Activated CD8-positive, alpha-beta T cell treated with anti-CD3 and anti-CD28 coated beads, Interleukin-2, amount 10 ng/mL, durations not matched to agents 7 days and 5 days (primary cell): ENCODE measurements around the gene NFU1. TPM values are rescaled to one million over a fixed set of nuclear protein-coding genes. Genes with fewer than 3 reads are reported as not detected.

Experiments
- ATAC-seq: fragments of 150-1000 bp; cut with Tn5 transposase; one replicate; pipeline ENCODE4 v1.10.0; 2021; ENCODE audit warnings: moderate library complexity
- CTCF ChIA-PET: fragments of 350-600 bp; sonication (Branson Sonifier 250); formaldehyde crosslinking; loops from one replicate; lab custom pipeline; 2021; ENCODE audit warnings: antibody characterized with exemption; lab: Charles Lee
- POLR2A ChIA-PET: fragments of 350-600 bp; sonication (Branson Sonifier 250); formaldehyde crosslinking; loops from one replicate; lab custom pipeline; 2021; ENCODE audit warnings: antibody characterized with exemption; lab: Charles Lee
- DNase-seq: peaks from one replicate; pipeline ENCODE4 v3.0.0-alpha.2; 2020
- H3K27ac Mint-ChIP-seq: one replicate; pipeline ENCODE4 v1.8.0; 2021; ENCODE audit warnings: mild to moderate bottlenecking, mixed read lengths
- H3K27me3 Mint-ChIP-seq: one replicate; pipeline ENCODE4 v1.8.0; 2021; ENCODE audit warnings: low read depth, mixed read lengths
- H3K36me3 Mint-ChIP-seq: one replicate; pipeline ENCODE4 v1.8.0; 2021; ENCODE audit warnings: low read depth, mixed read lengths
- H3K4me1 Mint-ChIP-seq: one replicate; pipeline ENCODE4 v1.8.0; 2021; ENCODE audit warnings: low read depth, mixed read lengths
- H3K4me3 Mint-ChIP-seq: one replicate; pipeline ENCODE4 v1.8.0; 2021; ENCODE audit warnings: mild to moderate bottlenecking, mixed read lengths
- H3K9me3 Mint-ChIP-seq: one replicate; pipeline ENCODE4 v1.8.0; 2022; ENCODE audit warnings: mixed read lengths; ENCODE audit not compliant: insufficient read depth
- total RNA-seq, 2 experiments: library from RNA; stranded (reverse); gene quantifications; one replicate each; pipeline ENCODE4 v1.2.3, GENCODE V29; 2021

The NFU1 gene
- total RNA-seq, 2 experiments from 2014 or later: 27.8 to 30.4 TPM

DNA sequence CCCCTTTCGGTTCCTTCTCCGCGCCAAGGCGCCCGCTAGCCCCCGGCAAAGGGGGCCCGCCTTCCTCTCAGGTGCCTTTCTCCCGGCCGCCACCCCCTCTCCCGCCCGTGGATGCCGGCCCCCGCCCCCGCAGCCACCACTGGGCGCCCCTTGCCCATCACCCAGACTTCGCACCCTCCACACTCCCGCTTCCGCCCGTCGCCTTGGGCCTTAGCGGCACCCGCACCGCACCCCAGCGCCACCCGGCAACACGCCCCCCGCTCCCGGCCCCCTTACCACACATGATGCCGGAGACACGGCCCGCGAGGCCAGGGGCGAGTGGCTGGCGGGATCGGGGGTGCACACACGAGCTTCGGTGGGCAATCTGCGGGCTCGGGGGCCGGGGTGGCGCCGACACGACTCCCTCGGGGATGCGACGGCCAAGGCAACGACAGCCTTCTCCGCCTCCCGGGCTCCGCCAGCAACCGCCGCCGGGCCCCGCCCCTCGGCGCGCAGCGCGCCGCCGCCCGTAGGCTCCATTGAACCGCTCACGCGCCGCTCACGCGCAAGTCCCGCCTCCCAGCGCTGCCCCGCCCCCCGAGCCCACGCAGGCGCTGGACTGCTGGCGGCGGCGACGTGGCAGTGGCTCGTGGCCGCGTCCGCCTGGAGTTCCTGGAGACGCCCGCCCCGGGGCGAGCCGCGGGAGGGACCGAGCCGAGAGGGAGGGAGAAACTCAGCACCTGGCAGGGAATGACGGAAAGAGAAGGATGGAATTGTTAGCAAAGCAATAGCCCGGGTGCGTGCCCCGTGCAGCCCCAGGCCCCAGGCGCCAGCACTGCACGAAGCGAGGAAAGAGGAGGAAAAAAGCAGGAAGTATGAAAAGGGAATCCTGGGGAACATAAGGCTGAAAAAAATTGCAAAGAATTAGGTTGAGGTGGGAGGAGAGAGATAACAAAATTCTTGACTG, 50.2 kb downstream of the NFU1 start, which contains the start of gene GFPT1:
TSS of gene GFPT1 (minus strand) at position 439 of the 946 bp plus-strand sequence. CDS start at position 283, 156 bp downstream.
- POLR2A ChIA-PET: interaction anchor here (0.7 to 2.3 kb wide), 2 partner anchors 50 to 257 kb away, joined by 3 to 9 read pairs; partner anchors contain the start of gene NFU1
- Mint-ChIP-seq H3K4me3 (peak within 1 kb of the TSS; percentile 87), H3K27me3 (peaks cover 2% of the 10 kb centered on the region), H3K36me3 (peaks cover 19% of the 10 kb centered on the region), H3K27ac (peak within 1 kb of the TSS; percentile 89), H3K9me3 (no peaks in the 10 kb centered on the region), H3K4me1 (peaks cover 38% of the 10 kb centered on the region)
- CTCF ChIA-PET: interaction anchor here (0.7 to 2.1 kb wide), 6 partner anchors 12 to 429 kb away, joined by 3 to 14 read pairs (median 3); partner anchors contain the start of gene NFU1
- DNase-seq (peak; percentile 94), ATAC-seq (peak; percentile 96)

DNA sequence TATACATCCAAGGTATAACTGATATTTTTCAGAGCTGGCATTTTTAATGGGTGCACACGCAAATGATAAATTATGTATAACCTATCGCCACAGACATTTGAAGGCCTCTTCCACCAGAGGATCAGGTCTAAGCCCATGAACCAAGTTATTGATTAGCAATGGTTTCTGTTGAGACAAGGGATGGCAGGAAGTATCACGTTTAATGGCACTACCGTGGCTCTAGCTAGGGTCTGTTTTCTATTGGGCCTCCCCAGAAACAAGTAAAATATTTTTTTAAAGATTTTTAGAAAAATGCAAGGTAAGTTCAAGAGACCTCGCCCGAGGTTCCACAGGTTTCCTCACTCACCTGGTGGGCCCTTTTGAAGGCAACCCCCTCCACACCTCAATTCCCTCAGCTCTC, 50.9 kb downstream of the NFU1 start:
- POLR2A ChIA-PET: interaction anchor here (0.7 to 2.3 kb wide), 2 partner anchors 51 to 258 kb away, joined by 3 to 9 read pairs; partner anchors contain the start of gene NFU1

GRCh38 chr2:69385443-69386151, 51.6 kb downstream of the NFU1 start:
- Mint-ChIP-seq H3K4me1 (peaks cover 42% of the 10 kb centered on the region), H3K27ac (no peak overlapping the region), H3K9me3 (no peaks in the 10 kb centered on the region), H3K36me3 (peaks cover 22% of the 10 kb centered on the region), H3K27me3 (peaks cover 2% of the 10 kb centered on the region), H3K4me3 (peak overlapping the region; percentile 87)
- ChIA-PET POLR2A (interaction anchor here (2.3 kb wide), 1 partner anchor 52 kb away, joined by 9 read pairs; the partner anchor contains the start of gene NFU1), CTCF (interaction anchor here (0.6 to 2.1 kb wide), 8 partner anchors 10 to 840 kb away, joined by 3 to 14 read pairs (median 3); partner anchors contain the start of gene NFU1)
- ATAC-seq (no peak), DNase-seq (no peak)

More for the DNA sequence above, 50.9 kb downstream of the NFU1 start:
- CTCF ChIA-PET: interaction anchor here (0.7 to 2.1 kb wide), 7 partner anchors 11 to 430 kb away, joined by 3 to 14 read pairs (median 3); partner anchors contain the start of gene NFU1
- Mint-ChIP-seq H3K36me3 (peaks cover 20% of the 10 kb centered on the region), H3K4me3 (peak overlapping the region; percentile 87), H3K9me3 (no peaks in the 10 kb centered on the region), H3K27me3 (peaks cover 2% of the 10 kb centered on the region), H3K27ac (peak overlapping the region; percentile 89), H3K4me1 (peaks cover 41% of the 10 kb centered on the region)
- DNase-seq (no peak), ATAC-seq (peak; percentile 2)

GRCh38 chr2:69384618-69385081, 52.6 kb downstream of the NFU1 start:
- CTCF ChIA-PET: interaction anchor here (1.6 to 1.8 kb wide), 2 partner anchors 9 to 52 kb away, joined by 5 to 11 read pairs; partner anchors contain the start of gene NFU1
- ATAC-seq (no peak), DNase-seq (no peak)
- POLR2A ChIA-PET: no interaction called here
- Mint-ChIP-seq H3K9me3 (no peaks in the 10 kb centered on the region), H3K4me3 (no peak overlapping the region), H3K4me1 (peaks cover 44% of the 10 kb centered on the region), H3K27ac (no peak overlapping the region), H3K36me3 (peaks cover 24% of the 10 kb centered on the region), H3K27me3 (peaks cover 2% of the 10 kb centered on the region)

- DNase-seq: no peak
- no peak for ATAC-seq
- Mint-ChIP-seq H3K4me1 (peaks cover 43% of the 10 kb centered on the region), H3K4me3 (no peak overlapping the region), H3K9me3 (no peaks in the 10 kb centered on the region), H3K36me3 (peaks cover 24% of the 10 kb centered on the region), H3K27me3 (no peaks in the 10 kb centered on the region), H3K27ac (no peak overlapping the region)
- CTCF ChIA-PET: interaction anchor here (1.6 to 1.8 kb wide), 2 partner anchors 8 to 54 kb away, joined by 5 to 11 read pairs; partner anchors contain the start of gene NFU1
- POLR2A ChIA-PET: no interaction called here
Observed at GRCh38 chr2:69383176-69383812, 53.9 kb downstream of the NFU1 start.

- no peaks in the 10 kb centered on the region for H3K27me3 Mint-ChIP-seq
- ATAC-seq (no peak), DNase-seq (no peak)
- peaks cover 24% of the 10 kb centered on the region for H3K36me3 Mint-ChIP-seq
- H3K4me3 Mint-ChIP-seq: no peak overlapping the region
- POLR2A ChIA-PET: no interaction called here
- H3K4me1 Mint-ChIP-seq: peaks cover 35% of the 10 kb centered on the region
- H3K9me3 Mint-ChIP-seq: no peaks in the 10 kb centered on the region
- no peak overlapping the region for H3K27ac Mint-ChIP-seq
- CTCF ChIA-PET: interaction anchor here (1.8 kb wide), 1 partner anchor 54 kb away, joined by 5 read pairs; the partner anchor contains the start of gene NFU1
Observed at GRCh38 chr2:69382547-69382946, 54.7 kb downstream of the NFU1 start.

GRCh38 chr2:69381337-69381737, 55.9 kb downstream of the NFU1 start:
- no peak for ATAC-seq
- Mint-ChIP-seq H3K36me3 (peaks cover 24% of the 10 kb centered on the region), H3K27me3 (no peaks in the 10 kb centered on the region), H3K4me1 (peaks cover 33% of the 10 kb centered on the region), H3K9me3 (no peaks in the 10 kb centered on the region), H3K27ac (no peak overlapping the region), H3K4me3 (no peak overlapping the region)
- ChIA-PET POLR2A (interaction anchor here (0.6 kb wide), 1 partner anchor 10 kb away, joined by 4 read pairs; no protein-coding TSS in a partner anchor), CTCF (interaction anchor here (1.4 kb wide), 1 partner anchor 56 kb away, joined by 4 read pairs; the partner anchor contains the start of gene NFU1)
- no peak for DNase-seq

DNA sequence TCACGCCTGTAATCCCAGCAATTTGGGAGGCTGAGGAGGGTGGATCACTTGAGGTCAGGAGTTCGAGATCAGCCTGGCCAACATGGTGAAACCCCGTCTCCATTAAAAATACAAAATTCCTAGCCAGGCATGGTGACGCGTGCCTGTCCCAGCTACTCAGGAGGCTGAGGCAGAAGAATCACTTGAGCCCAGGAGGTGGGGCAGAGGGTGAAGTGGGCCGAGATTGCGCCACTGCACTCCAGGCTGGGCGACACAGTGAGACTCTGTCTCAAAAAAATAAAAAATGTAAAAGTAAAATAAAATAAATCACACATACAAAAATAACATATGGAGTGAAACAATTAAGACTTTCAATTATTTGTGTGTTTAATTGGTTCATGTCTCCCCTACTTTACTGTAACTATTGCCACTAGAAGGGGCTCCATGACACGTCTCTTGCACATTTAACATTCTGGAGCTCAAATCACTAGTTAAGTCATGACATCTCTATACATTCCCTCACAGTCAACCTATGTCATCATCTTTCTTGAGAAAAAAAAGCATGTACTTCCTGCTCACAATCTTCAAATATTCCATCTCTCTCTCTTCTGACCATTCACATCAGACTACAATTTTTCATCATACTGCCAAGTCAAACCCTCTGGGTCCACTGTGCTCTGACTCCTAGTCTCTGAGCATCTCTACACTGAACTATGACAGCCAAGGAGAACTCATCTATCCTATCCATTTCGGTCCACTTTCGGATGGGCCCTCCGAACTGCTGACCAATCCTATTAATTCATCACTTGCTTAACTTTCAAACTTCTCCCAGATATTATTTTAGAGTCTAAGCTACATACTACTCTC, 56.9 kb downstream of the NFU1 start:
- ATAC-seq: no peak
- H3K4me3 Mint-ChIP-seq: no peak overlapping the region

DNA sequence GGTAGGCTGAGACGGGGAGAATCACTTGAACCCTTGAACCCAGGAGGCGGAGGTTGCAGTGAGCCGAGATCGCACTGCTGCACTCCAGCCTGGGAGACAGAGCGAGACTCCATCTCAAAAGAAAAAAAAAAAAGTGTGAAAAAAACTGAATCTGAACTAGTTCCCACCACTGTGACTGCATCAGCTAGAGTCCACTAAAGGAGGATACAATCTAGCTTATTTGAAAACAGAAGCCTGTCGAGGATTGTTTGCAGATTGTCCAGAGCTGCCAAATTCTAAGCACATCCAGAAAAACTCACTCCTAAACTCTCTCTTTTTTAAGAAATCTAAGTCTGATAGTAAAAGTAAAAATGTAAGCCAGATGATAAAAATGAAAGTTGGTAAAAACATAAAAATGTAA, 60.8 kb downstream of the NFU1 start:
- no peaks in the 10 kb centered on the region for H3K9me3 Mint-ChIP-seq
- ATAC-seq: no peak
- peaks cover 16% of the 10 kb centered on the region for H3K36me3 Mint-ChIP-seq
- POLR2A ChIA-PET: no interaction called here
- DNase-seq: no peak
- H3K27me3 Mint-ChIP-seq: no peaks in the 10 kb centered on the region
- no peak overlapping the region for H3K27ac Mint-ChIP-seq
- peaks cover 17% of the 10 kb centered on the region for H3K4me1 Mint-ChIP-seq
- CTCF ChIA-PET: interaction anchor here (0.5 to 2.9 kb wide), 16 partner anchors 8 to 807 kb away, joined by 3 to 21 read pairs (median 5); partner anchors contain the start of gene NFU1
- no peak overlapping the region for H3K4me3 Mint-ChIP-seq

More for the DNA sequence above, 56.9 kb downstream of the NFU1 start:
- H3K36me3 Mint-ChIP-seq: peaks cover 24% of the 10 kb centered on the region
- H3K9me3 Mint-ChIP-seq: no peaks in the 10 kb centered on the region
- ChIA-PET POLR2A (no interaction called here), CTCF (interaction anchor here (1.3 kb wide), 1 partner anchor 184 kb away, joined by 3 read pairs; no protein-coding TSS in a partner anchor)
- no peaks in the 10 kb centered on the region for H3K27me3 Mint-ChIP-seq
- H3K27ac Mint-ChIP-seq: no peak overlapping the region
- H3K4me1 Mint-ChIP-seq: peaks cover 32% of the 10 kb centered on the region
- DNase-seq: no peak
